ENCODE measurements around the gene GOLGA6L7. TPM values are rescaled to one million over a fixed set of nuclear protein-coding genes. Genes with fewer than 3 reads are reported as not detected.

GOLGA6L7 gene
- total and polyA plus RNA-seq, 2 of the 8 experiments (the other 6 are each of a cell fraction or from before 2014, with no cell fraction given), result not detected

- no peak overlapping the region for H3K4me3 ChIP-seq (ENCODE audit: extremely low read depth in 1 of 4, insufficient read depth in 2 of 4, low read depth in 3 of 4, low read length in 4 of 4)
- H3K36me3 ChIP-seq (ENCODE audit: control insufficient read depth in 2 of 4, insufficient read depth in 4 of 4, low read length in 3 of 4), result no peaks in the 10 kb centered on the region; a peak in 1 of 8 replicates
- no peak overlapping the region for H2BK120ac ChIP-seq (replicated peaks; ENCODE audit: low read depth, low read length)
- DNase-seq (ENCODE audit: low read depth in 1 of 2, low spot score in 2 of 2) (no peak), FAIRE-seq (no peak)
- no peak overlapping the region for H3K18ac ChIP-seq (ENCODE audit: extremely low read depth, low read length)
- no peak overlapping the region for H3K9ac ChIP-seq (replicated peaks in 1 of 4; ENCODE audit: extremely low read depth in 1 of 4, low read depth in 3 of 4, low read length in 3 of 4)
- H4K5ac ChIP-seq (ENCODE audit: insufficient read length, low read depth, low read length), result no peak overlapping the region
- H3K27me3 ChIP-seq (replicated peaks in 1 of 4; ENCODE audit: control insufficient read depth in 3 of 4, extremely low read depth in 1 of 4, insufficient read depth in 3 of 4, low read length in 3 of 4), result peaks cover 0 to 9% (median 4%) of the 10 kb centered on the region in 4 experiments; a peak in 4 of 7 replicates
- no peak overlapping the region for H4K8ac ChIP-seq (ENCODE audit: extremely low read depth, insufficient read depth, low read length)
- H3K79me1 ChIP-seq (ENCODE audit: low read depth, low read length), result no peaks in the 10 kb centered on the region
- no peak overlapping the region for H3K14ac ChIP-seq (ENCODE audit: insufficient read length)
- H3K4me1 ChIP-seq (replicated peaks in 1 of 4; ENCODE audit: control insufficient read depth in 3 of 4, insufficient read depth in 4 of 4, low read length in 3 of 4), result peaks cover 9 to 16% (median 13%) of the 10 kb centered on the region in 4 experiments; a peak in 6 of 7 replicates
- H2AK5ac ChIP-seq (ENCODE audit: low read depth, low read length), result no peak overlapping the region
- no peak overlapping the region for H4K91ac ChIP-seq (replicated peaks; ENCODE audit: insufficient read length, low read length)
- H2BK12ac ChIP-seq (ENCODE audit: low read depth, low read length), result no peak overlapping the region
- H2BK15ac ChIP-seq (ENCODE audit: low read length), result peak overlapping the region; percentile 72; the same call in 1 of the 2 replicates
- H3K79me2 ChIP-seq (ENCODE audit: control insufficient read depth in 1 of 2, insufficient read depth in 2 of 2, low read length in 2 of 2), result no peaks in the 10 kb centered on the region
- POLR2A ChIA-PET (ENCODE audit: partially characterized antibody), result no interaction called here
- 85% methylated on average over 4 of the region's 5 CpGs; no CpG with 5 or more reads in 1 of the 2 experiments for WGBS, 2 experiments (ENCODE audit: extremely low coverage in 1 of 2, insufficient coverage in 1 of 2, insufficient read length in 1 of 2, insufficient replicate concordance in 2 of 2, low coverage in 1 of 2, low lambda C conversion rate in 2 of 2, missing lambda C conversion rate in 1 of 2)
- no peak overlapping the region for H3K4me2 ChIP-seq (ENCODE audit: insufficient read depth in 1 of 2, low read depth in 2 of 2, low read length in 2 of 2)
- no peaks in the 10 kb centered on the region for H4K20me1 ChIP-seq (replicated peaks in 1 of 2; ENCODE audit: control insufficient read depth in 1 of 2, insufficient read depth in 2 of 2, low read length in 2 of 2)
- no peak overlapping the region for H3K4ac ChIP-seq (replicated peaks; ENCODE audit: insufficient read length, low read depth, low read length)
- H3K9me3 ChIP-seq (ENCODE audit: insufficient read depth in 2 of 2, low read depth in 1 of 2, low read length in 1 of 2), result no peaks in the 10 kb centered on the region
- H3K56ac ChIP-seq (replicated peaks; ENCODE audit: insufficient read length, low read depth, low read length), result no peak overlapping the region
- CTCF ChIA-PET (ENCODE audit: partially characterized antibody), result interaction anchor here (0.6 to 1.2 kb wide), 5 partner anchors 9 to 231 kb away, joined by 3 to 4 read pairs (median 3); no protein-coding TSS in a partner anchor
- peak overlapping the region; percentile 21; the same call in 1 of the 2 replicates for H2BK20ac ChIP-seq (ENCODE audit: low read length)
- no peaks in the 10 kb centered on the region; the same call in 1 of the 2 replicates for H3K23me2 ChIP-seq (ENCODE audit: low read depth, low read length)
- H2AFZ ChIP-seq (ENCODE audit: low read length), result no peak overlapping the region
- no peak overlapping the region for H3K23ac ChIP-seq (ENCODE audit: insufficient read length)
- no peak overlapping the region for H3K27ac ChIP-seq (ENCODE audit: low read depth, low read length)
- no peak overlapping the region for H2BK5ac ChIP-seq (ENCODE audit: low read depth, low read length)
- no peak for TF ChIP-seq CHD2 (IDR thresholded peaks at IDR 0.05; ENCODE audit: low read length)
- no peak for TF ChIP-seq FOSL1 (IDR thresholded peaks at IDR 0.05; ENCODE audit: insufficient read depth, low read depth, low read length)
- TF ChIP-seq ZNF274 (IDR thresholded peaks at IDR 0.05; ENCODE audit: borderline replicate concordance, extremely low read depth, low read length), result no peak
- no peak for TF ChIP-seq CHD1 (IDR thresholded peaks at IDR 0.05; ENCODE audit: low read depth, low read length)
- TF ChIP-seq NRF1 (IDR thresholded peaks at IDR 0.05; ENCODE audit: low read depth, low read length), result no peak
- TF ChIP-seq, protein P1, sequence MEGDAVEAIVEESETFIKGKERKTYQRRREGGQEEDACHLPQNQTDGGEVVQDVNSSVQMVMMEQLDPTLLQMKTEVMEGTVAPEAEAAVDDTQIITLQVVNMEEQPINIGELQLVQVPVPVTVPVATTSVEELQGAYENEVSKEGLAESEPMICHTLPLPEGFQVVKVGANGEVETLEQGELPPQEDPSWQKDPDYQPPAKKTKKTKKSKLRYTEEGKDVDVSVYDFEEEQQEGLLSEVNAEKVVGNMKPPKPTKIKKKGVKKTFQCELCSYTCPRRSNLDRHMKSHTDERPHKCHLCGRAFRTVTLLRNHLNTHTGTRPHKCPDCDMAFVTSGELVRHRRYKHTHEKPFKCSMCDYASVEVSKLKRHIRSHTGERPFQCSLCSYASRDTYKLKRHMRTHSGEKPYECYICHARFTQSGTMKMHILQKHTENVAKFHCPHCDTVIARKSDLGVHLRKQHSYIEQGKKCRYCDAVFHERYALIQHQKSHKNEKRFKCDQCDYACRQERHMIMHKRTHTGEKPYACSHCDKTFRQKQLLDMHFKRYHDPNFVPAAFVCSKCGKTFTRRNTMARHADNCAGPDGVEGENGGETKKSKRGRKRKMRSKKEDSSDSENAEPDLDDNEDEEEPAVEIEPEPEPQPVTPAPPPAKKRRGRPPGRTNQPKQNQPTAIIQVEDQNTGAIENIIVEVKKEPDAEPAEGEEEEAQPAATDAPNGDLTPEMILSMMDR (IDR thresholded peaks at IDR 0.05; ENCODE audit: control extremely low read depth in 1 of 3, insufficient read depth in 1 of 3, low read depth in 1 of 3, low read length in 3 of 3), result no peak
- no peak for TF ChIP-seq EZH2 (IDR thresholded peaks at IDR 0.05; ENCODE audit: low read depth, low read length, severe bottlenecking)
- no peak for TF ChIP-seq BRCA1 (IDR thresholded peaks at IDR 0.05; ENCODE audit: low read depth, low read length)
- no peak for TF ChIP-seq ASH2L (IDR thresholded peaks at IDR 0.05; ENCODE audit: low read length)
- no peak for TF ChIP-seq POLR2A (IDR thresholded peaks at IDR 0.05; ENCODE audit: control extremely low read depth in 1 of 2, low read depth in 2 of 2, low read length in 2 of 2)
- no peak for TF ChIP-seq GABPA (IDR thresholded peaks at IDR 0.05; ENCODE audit: borderline replicate concordance, insufficient read depth, low read length)
- TF ChIP-seq SUZ12 (IDR thresholded peaks at IDR 0.05; ENCODE audit: low read length), result no peak
These were observed 24.6 kb upstream of the GOLGA6L7 start for GRCh38 chr15:28873006-28873405.
